ENCODE data around the gene USP24. TPM values are rescaled to one million over a fixed set of nuclear protein-coding genes. Genes with fewer than 3 reads are reported as not detected.

The USP24 gene
- total RNA-seq, 2 experiments from 2014 or later = 53.8 to 63.7 TPM

DNA sequence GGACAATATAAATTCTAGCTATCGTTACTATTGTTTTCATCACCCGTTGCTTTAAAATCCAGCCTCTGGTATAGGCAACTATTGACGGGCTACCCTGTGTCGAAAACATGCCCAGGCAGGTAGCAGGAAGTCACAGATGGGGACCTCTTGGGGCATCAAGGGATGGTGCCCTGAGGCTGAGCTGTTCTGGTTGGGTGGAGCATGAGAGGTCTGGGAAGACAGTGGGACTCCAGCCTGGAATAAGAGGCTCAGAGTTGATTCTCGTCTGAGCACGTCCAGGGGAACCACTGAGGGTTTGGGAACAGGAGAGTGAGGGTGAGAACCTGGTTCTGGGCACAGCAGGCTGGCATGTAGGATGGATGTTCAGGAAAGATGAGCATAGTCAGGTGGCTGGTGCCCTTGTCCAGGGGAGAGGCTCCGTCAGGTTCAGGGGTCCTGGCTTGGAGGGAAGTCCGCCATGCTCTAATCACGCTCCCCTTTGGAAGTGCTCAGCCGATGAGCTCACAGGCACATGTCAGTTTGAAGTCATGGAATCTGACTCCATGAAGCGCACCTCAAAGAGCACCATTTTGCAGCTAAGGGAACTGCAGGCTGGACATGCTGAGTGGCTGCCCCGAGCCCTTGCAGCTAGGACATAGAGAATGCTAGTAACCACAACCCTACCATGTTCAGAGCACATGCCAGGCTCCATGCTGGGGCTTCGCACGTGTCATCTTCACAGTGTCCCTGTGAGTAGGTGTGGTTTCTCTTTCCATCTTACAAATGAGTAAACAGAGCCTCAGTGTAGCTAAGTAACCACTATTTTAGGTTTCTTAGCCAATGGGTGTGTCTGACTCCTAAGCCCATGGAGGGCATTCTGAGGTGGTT is 154.8 kb downstream of the USP24 start:
- ATAC-seq (ENCODE audit: low read depth) (peak; percentile 28), DNase-seq (no peak)
- POLR2A ChIA-PET = no interaction called here
- Mint-ChIP-seq H3K27me3 (no peaks in the 10 kb centered on the region), H3K9me3 (no peaks in the 10 kb centered on the region), H3K36me3 (no peaks in the 10 kb centered on the region), H3K27ac (no peak overlapping the region), H3K4me1 (peaks cover 4% of the 10 kb centered on the region), H3K4me3 (no peak overlapping the region)

- Mint-ChIP-seq H3K27ac (no peak overlapping the region), H3K36me3 (no peaks in the 10 kb centered on the region), H3K4me1 (peaks cover 4% of the 10 kb centered on the region), H3K27me3 (no peaks in the 10 kb centered on the region), H3K4me3 (no peak overlapping the region), H3K9me3 (no peaks in the 10 kb centered on the region)
- ATAC-seq (ENCODE audit: low read depth) (no peak), DNase-seq (no peak)
- POLR2A ChIA-PET = no interaction called here
Observed at GRCh38 chr1:55059302-55060132, 155.6 kb downstream of the USP24 start.

DNA sequence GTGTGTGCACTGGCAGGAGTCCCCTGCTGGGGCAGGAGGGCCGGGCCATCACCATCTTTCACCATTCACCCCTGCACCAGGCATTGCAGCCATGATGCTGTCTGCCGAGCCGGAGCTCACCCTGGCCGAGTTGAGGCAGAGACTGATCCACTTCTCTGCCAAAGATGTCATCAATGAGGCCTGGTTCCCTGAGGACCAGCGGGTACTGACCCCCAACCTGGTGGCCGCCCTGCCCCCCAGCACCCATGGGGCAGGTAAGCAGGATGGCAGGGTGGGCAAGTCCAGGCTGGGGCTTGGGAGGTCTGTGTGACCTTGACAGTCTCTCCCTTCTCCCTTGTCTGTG is 157.2 kb downstream of the USP24 start:
- Mint-ChIP-seq H3K27me3 (no peaks in the 10 kb centered on the region), H3K27ac (no peak overlapping the region), H3K4me3 (no peak overlapping the region), H3K36me3 (no peaks in the 10 kb centered on the region), H3K4me1 (peaks cover 4% of the 10 kb centered on the region), H3K9me3 (no peaks in the 10 kb centered on the region)
- POLR2A ChIA-PET = no interaction called here
- no peak for ATAC-seq (ENCODE audit: low read depth)
- no peak for DNase-seq

DNA sequence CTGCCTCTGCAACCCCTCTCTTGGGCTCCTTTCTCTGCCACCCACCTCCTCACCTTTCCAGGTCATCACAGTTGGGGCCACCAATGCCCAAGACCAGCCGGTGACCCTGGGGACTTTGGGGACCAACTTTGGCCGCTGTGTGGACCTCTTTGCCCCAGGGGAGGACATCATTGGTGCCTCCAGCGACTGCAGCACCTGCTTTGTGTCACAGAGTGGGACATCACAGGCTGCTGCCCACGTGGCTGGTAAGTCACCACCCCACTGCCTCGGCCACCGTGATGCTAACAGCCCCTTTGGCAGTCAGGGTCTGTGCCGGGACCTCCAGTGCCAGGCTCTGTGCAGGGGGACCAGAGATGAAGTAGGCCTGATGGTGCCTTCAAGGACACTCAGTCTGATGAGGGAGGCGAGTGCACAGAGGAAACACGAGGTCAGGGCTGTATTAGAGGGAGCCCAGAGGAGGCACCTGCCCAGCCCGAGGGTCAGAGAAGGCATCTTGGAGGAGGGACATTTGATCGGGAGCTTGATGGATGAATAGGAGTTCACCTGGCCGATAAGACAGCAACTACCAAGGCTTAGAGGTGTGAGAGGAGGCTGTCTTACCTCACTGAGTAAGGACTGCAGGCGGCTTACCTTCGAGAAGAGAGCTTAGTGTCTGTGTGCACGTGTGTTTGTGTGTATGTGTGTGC is 157.8 kb downstream of the USP24 start:
- POLR2A ChIA-PET = no interaction called here
- DNase-seq (no peak), ATAC-seq (ENCODE audit: low read depth) (no peak)
- Mint-ChIP-seq H3K4me1 (peaks cover 4% of the 10 kb centered on the region), H3K27me3 (no peaks in the 10 kb centered on the region), H3K36me3 (no peaks in the 10 kb centered on the region), H3K4me3 (no peak overlapping the region), H3K9me3 (no peaks in the 10 kb centered on the region), H3K27ac (no peak overlapping the region)

DNA sequence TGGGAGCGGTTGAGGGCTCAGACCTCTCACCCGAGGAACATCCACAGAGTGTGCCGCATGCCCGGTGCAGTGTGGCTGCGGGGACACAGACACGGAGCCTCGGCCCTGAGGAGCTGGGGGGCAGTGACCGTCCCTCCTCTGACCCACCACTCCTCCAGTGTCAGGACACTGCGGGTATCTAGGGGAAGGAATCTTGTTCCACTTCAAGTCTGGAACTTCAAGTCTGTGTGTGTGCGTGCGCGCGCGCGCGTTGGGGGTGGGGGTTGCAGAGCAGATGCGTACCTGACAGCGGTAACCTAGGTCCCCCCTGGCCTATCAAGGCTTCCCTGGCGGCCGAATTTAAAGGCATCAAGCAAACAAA is 158.6 kb downstream of the USP24 start:
- ATAC-seq (ENCODE audit: low read depth) = no peak
- no peak for DNase-seq
- Mint-ChIP-seq H3K27ac (no peak overlapping the region), H3K36me3 (no peaks in the 10 kb centered on the region), H3K9me3 (no peaks in the 10 kb centered on the region), H3K27me3 (no peaks in the 10 kb centered on the region), H3K4me1 (peaks cover 4% of the 10 kb centered on the region), H3K4me3 (peak overlapping the region; percentile 22)
- POLR2A ChIA-PET = no interaction called here

DNA sequence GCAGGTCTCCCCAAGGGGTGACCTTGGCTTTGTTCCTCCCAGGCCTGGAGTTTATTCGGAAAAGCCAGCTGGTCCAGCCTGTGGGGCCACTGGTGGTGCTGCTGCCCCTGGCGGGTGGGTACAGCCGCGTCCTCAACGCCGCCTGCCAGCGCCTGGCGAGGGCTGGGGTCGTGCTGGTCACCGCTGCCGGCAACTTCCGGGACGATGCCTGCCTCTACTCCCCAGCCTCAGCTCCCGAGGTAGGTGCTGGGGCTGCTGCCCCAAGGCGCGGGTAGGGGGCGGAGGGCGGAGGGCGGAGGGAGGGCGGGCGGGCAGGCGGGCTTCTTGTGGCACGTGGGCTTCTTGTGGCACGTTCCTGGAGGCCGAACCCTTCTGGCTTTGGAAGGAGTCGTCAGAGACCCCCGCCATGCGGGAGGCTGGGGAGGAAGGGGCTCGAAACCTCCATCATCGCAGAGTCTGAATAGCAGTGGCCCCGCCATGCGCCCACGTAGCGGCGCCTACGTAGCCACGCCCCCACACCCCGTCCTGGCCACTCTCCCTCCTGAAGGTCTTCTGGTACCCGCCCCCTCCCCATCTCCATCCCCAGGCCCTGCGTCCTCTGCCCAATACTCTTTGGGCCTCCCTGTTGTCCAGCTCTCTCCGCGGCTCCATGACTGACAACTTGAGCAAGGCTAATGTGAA is 159.1 kb downstream of the USP24 start:
- Mint-ChIP-seq H3K4me3 (peak overlapping the region; percentile 22), H3K27me3 (no peaks in the 10 kb centered on the region), H3K27ac (no peak overlapping the region), H3K9me3 (no peaks in the 10 kb centered on the region), H3K36me3 (no peaks in the 10 kb centered on the region), H3K4me1 (peaks cover 4% of the 10 kb centered on the region)
- POLR2A ChIA-PET = no interaction called here
- ATAC-seq (ENCODE audit: low read depth) (no peak), DNase-seq (no peak)

GRCh38 chr1:55055084-55055882 is 159.9 kb downstream of the USP24 start:
- Mint-ChIP-seq H3K27ac (no peak overlapping the region), H3K27me3 (no peaks in the 10 kb centered on the region), H3K4me1 (peaks cover 3% of the 10 kb centered on the region), H3K9me3 (no peaks in the 10 kb centered on the region), H3K4me3 (no peak overlapping the region), H3K36me3 (no peaks in the 10 kb centered on the region)
- POLR2A ChIA-PET = no interaction called here
- ATAC-seq (ENCODE audit: low read depth) (no peak), DNase-seq (no peak)

- Mint-ChIP-seq H3K4me3 (no peak overlapping the region), H3K9me3 (no peaks in the 10 kb centered on the region), H3K4me1 (no peaks in the 10 kb centered on the region), H3K27me3 (no peaks in the 10 kb centered on the region), H3K27ac (no peak overlapping the region), H3K36me3 (no peaks in the 10 kb centered on the region)
- POLR2A ChIA-PET = no interaction called here
- DNase-seq = no peak
- no peak for ATAC-seq (ENCODE audit: low read depth)
Observed at GRCh38 chr1:55054396-55054795, 160.8 kb downstream of the USP24 start.

- no peaks in the 10 kb centered on the region for H3K36me3 Mint-ChIP-seq
- H3K4me3 Mint-ChIP-seq = no peak overlapping the region
- no peaks in the 10 kb centered on the region for H3K4me1 Mint-ChIP-seq
- no peaks in the 10 kb centered on the region for H3K9me3 Mint-ChIP-seq
- DNase-seq (no peak), ATAC-seq (ENCODE audit: low read depth) (no peak)
- no peaks in the 10 kb centered on the region for H3K27me3 Mint-ChIP-seq
- no peak overlapping the region for H3K27ac Mint-ChIP-seq
- POLR2A ChIA-PET = no interaction called here
Observed at GRCh38 chr1:55053265-55053954, 161.8 kb downstream of the USP24 start.

DNA sequence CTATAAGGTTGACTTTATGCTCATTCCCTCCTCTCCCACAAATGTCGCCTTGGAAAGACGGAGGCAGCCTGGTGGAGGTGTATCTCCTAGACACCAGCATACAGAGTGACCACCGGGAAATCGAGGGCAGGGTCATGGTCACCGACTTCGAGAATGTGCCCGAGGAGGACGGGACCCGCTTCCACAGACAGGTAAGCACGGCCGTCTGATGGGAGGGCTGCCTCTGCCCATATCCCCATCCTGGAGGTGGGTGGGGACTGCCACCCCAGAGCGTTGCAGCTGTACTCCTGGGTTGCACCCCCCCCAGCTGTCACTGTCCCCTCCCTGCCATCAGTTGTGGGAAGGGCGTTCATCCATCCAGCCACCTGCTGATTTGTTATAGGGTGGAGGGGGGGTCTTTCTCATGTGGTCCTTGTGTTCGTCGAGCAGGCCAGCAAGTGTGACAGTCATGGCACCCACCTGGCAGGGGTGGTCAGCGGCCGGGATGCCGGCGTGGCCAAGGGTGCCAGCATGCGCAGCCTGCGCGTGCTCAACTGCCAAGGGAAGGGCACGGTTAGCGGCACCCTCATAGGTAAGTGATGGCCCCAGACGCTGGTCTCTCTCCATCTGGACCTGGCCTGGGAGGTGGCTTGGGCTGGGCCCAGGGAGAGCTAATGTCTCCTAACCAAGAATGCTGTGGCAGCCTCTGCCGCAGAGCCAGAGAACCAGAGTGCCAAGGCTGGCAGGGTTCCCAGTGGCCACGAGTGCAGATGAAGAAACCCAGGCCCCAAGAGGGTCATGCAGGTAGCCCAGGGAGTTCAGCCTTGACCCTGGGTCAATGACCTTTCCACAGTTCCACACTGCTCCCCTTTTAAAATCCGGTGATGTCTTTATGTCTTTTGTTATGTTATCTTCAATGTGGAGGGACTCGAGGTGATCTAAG is 162.7 kb downstream of the USP24 start:
- no peak for ATAC-seq (ENCODE audit: low read depth)
- no peaks in the 10 kb centered on the region for H3K9me3 Mint-ChIP-seq
- DNase-seq = no peak
- POLR2A ChIA-PET = no interaction called here
- no peak overlapping the region for H3K4me3 Mint-ChIP-seq
- H3K36me3 Mint-ChIP-seq = no peaks in the 10 kb centered on the region
- H3K4me1 Mint-ChIP-seq = no peaks in the 10 kb centered on the region
- H3K27ac Mint-ChIP-seq = no peak overlapping the region
- no peaks in the 10 kb centered on the region for H3K27me3 Mint-ChIP-seq

DNA sequence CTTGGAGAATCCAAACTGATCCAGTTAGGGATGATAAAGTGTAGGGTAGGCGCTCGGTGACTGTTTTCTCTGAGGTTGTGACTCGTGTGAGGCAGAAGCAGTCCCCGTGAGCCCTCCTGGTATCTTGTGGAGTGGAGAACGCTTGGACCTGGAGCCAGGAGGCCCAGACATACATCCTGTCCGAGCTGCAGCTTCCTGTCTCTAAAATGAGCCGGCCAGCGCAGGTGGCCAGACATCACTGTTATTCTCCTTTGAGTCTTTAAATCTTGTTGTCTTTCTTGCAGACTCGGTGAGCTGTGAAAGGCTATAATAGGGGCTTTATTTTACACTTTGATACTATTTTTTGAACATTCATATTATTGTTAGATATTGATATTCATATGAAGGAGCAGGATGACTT is 163.5 kb downstream of the USP24 start:
- Mint-ChIP-seq H3K4me3 (no peak overlapping the region), H3K4me1 (no peaks in the 10 kb centered on the region), H3K36me3 (no peaks in the 10 kb centered on the region), H3K27ac (no peak overlapping the region), H3K27me3 (peaks cover 2% of the 10 kb centered on the region), H3K9me3 (no peaks in the 10 kb centered on the region)
- POLR2A ChIA-PET = no interaction called here
- DNase-seq = no peak
- no peak for ATAC-seq (ENCODE audit: low read depth)

DNA sequence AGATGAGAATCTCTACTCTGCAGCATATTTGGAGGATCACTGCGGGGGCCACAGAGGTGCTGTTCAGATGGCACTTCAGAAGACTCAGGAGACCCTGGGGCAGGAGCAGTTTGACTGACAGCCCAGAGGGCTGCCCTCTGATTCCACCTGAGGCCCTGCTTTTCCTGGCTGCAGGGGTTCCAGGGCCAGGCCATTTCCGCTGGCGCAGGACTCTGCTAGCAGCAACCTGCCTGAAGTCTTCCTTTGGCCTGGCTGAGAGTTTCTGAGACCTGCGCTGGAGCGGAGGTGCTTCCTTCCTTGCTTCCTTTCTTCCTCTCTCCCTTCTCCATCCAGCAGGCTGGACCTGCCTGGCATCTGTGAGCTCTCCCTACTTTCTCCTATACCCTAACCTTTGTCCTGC is 164.0 kb downstream of the USP24 start:
- DNase-seq = no peak
- POLR2A ChIA-PET = no interaction called here

More for the DNA sequence above, 164.0 kb downstream of the USP24 start:
- Mint-ChIP-seq H3K9me3 (no peaks in the 10 kb centered on the region), H3K4me3 (no peak overlapping the region), H3K27ac (no peak overlapping the region), H3K27me3 (peaks cover 2% of the 10 kb centered on the region), H3K4me1 (no peaks in the 10 kb centered on the region), H3K36me3 (no peaks in the 10 kb centered on the region)
- no peak for ATAC-seq (ENCODE audit: low read depth)

Data from activated naive CD8-positive, alpha-beta T cell treated with anti-CD3 and anti-CD28 coated beads, Interleukin-2, amount 10 ng/mL, durations not matched to agents 7 days and 5 days (primary cell).